Left forelimb (tissue), 1 donor: Measurements from ENCODE around the gene MTMR11.
"Not testable (repeated sequence)": the region's sequence is repeated elsewhere in the genome, so short reads cannot be mapped to it uniquely, and the experiment has no call there.

Source experiments
- DNase-seq: peaks from one replicate; pipeline ENCODE4 v3.0.0-alpha.2; 2018; ENCODE audit warnings: low spot score

Gene MTMR11

GRCh38 chr1:149896575-149896974, 40.1 kb downstream of the MTMR11 start:
- DNase-seq: no peak

DNA sequence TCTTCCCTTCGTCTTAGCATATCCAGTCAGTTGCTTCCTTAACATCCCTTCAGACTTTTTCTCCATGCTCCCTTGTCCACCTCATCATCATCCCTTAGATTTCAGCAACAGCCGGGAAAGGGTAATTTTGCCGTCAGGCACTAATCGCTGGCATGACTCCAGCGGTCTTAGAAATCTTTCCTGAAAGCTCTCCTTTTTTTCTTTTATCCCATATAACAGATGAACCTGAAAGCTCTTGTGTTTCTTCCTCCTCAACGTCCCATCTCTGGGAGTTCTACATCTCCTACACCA, 47.7 kb downstream of the MTMR11 start:
- no peak for DNase-seq

DNA sequence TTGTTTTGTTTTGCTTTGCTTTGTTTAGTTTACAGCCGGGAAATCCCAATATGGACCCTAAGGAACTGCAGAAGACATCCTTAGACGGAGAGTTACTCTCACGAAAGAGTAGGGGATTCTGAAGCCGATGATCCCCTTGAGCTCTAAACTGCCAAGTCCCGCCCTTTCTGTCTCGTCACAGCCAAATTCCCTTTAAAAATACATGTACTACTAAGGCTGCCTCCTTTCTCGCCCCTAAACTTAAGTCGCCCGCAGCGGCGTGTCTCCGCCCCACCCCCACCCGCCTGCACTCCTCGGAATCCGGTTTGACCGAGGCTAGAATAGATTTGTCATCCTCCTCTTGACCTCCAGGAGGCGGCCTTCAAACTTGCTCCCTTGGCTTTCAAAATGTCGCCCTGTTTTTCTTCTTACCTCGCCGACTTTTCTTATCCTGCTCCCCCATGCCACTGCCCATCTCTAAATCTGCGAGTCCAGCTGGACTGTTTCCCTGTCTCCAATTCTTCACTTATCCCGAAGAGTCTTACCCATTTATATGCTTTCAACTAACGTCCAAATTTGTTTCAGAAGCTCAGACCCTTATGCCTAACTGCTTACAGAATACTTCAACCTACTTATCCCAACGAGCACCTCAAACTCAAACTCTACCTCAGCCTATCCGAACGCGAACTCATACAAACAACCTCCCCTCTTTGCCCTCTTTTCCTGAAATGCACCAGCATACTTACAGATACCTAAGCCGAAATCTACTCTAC, 48.3 kb downstream of the MTMR11 start:
- peak; percentile 92 for DNase-seq

- peak; percentile 87 for DNase-seq
Observed at GRCh38 chr1:149887456-149888246, 49.0 kb downstream of the MTMR11 start.

- DNase-seq: not testable (repeated sequence)
Observed at GRCh38 chr1:149887196-149887455, 49.6 kb downstream of the MTMR11 start.

DNA sequence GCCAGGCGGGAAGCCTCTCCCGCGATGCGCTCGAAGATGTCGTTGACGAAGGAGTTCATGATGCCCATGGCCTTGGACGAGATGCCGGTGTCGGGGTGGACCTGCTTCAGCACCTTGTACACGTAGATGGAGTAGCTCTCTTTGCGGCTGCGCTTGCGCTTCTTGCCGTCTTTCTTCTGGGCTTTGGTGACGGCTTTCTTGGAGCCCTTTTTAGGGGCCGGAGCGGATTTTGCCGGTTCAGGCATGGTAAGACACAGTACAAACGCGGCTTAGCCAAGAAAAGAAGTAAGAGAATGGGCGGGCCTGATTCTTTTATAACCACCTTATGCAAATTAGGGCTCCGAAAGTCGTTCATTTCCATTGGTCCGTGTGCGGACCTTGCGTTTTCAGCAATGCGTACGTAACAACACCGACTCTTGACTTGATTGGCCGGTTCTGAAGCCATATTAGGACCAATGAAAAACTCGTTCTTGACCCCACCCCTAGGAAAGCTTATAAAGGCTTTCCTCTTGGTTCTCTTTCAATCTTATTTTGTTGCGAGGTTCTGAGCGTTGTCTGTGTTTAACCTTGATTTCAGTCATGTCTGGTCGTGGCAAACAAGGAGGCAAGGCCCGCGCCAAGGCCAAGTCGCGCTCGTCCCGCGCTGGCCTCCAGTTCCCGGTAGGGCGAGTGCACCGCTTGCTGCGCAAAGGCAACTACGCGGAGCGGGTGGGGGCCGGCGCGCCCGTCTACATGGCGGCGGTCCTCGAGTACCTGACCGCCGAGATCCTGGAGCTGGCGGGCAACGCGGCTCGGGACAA, 50.1 kb downstream of the MTMR11 start:
- peak; percentile 91 for DNase-seq

DNA sequence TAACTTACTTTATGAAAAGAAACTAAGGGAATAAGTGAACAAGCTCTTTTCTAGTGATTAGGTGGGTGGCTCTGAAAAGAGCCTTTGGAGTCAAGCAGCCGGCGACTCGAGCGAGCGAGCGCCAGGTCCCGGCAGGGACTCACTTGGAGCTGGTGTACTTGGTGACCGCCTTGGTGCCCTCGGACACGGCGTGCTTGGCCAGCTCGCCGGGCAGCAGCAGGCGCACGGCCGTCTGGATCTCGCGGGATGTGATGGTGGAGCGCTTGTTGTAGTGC, 50.6 kb downstream of the MTMR11 start:
- not testable (repeated sequence) for DNase-seq

GRCh38 chr1:149885339-149886120, 51.1 kb downstream of the MTMR11 start:
- peak; percentile 88 for DNase-seq

DNA sequence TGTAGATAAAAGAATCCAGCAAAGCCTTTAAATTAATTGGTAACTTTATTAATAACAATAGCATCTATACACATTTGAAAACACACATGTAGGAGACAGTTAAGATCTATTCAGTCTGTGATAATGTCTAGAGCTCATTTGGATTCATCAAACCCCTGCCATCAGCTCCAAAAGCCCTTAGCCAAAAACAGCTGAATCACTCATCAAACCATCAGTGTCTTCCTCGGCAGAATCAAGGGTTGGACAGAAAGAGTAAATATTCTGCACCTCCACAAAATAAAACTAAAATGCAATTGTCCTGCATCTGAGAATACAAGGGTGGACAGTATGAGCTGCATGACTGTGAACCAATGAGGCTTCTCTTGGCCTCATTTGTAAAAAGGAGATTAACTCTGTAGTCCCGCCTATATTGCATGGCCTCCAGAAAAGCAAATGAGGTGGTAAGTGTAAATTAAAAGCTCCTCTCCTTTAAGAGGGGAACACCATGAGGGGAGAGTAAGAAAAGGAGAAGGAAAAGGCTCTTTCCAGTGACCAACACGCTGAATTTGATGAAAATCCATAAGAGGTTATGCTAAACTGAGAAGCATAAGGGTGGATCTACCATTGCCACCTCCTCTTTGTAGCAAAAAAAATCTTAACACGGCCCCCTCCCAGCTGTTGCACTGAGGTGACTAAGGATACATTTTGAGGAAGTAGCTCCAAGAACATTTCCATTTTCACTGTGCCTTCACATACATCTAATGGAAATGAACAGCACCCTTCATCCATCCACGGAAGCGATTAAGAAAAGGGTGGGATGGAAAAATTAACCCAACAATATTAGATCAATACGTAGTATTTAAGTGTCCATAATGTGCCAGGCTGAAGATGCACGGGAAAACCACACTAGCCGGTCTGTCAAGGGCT, 52.0 kb downstream of the MTMR11 start:
- no peak for DNase-seq

DNA sequence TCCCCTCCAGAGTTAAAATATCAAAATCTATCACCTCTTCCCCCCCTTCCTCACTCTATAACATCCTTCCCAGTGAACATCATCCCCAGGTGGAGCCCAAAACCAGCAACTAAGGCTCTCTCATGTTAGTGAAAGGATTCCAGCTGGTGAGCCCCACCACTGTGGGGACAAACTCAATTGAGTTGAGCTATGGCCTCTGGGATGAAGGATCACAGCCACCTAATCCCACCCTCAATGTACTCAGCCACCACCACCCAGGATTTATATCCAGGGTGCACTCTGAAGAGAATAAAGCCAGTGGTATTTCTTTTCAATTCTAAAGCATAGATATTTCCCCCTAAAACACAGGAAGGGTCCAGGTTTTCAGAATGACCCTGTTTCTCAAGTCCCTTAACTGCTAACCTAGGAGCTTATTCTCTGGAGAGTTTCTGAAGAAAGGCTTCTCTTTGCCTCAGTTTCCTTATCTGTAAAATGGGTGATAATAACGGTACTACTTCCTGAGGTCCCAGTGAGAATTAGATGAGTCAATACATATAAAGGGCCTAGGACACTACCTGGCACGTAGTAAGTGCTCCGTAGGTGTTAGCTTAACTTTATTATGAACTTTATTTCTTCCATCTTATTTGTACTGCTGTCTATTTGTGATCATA, 53.0 kb downstream of the MTMR11 start:
- DNase-seq: no peak

GRCh38 chr1:149881876-149882275, 54.8 kb downstream of the MTMR11 start:
- DNase-seq: no peak

- no peak for DNase-seq
Observed at GRCh38 chr1:149879556-149879955, 57.1 kb downstream of the MTMR11 start.
